HG03565 (cell line): ENCODE data around the gene CASZ1.

ENCODE experiments used
- ATAC-seq: cut with Tn5 transposase; IDR thresholded peaks from one replicate; pipeline ENCODE4 v1.9.1; 2021; ENCODE audit warnings: mild to moderate bottlenecking, moderate library complexity; ENCODE audit not compliant: unreplicated experiment

The CASZ1 gene

DNA sequence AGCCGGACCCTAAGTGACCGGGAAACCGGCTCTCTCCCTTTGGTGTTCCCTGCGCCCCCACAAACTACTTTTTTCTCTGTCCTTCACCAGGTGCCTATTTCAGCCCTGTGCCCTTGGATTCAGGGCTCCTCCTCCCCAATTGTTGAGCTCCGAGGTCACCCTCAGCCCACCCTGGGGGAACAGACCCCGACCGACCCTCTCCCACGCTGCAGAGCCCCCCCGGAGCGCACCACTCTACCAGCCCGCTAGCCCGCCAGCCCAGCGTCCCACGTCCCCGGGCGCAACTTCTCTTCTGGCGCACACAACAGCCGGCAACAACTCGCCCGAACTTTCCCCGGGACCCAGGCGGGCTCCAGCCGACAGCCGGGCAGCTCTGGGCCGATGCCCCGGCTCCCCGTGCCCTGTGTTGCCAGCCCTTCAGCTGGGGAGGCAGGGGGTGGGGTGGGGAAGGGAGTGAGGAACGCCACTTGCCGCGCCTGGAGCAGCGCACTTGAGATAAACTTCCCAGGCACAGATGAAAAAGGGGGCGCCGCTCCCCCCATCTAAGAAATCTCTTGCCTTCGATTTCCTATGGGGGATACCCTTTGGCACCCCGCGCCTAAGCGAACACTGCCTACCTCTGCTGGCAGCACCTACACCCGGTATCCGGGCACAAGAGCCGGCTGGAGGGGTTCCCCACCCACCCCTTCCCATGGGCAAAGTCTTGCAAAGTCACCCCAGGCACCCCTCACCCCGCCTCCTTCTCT, 997 bp downstream of the CASZ1 start:
- no peak for ATAC-seq

DNA sequence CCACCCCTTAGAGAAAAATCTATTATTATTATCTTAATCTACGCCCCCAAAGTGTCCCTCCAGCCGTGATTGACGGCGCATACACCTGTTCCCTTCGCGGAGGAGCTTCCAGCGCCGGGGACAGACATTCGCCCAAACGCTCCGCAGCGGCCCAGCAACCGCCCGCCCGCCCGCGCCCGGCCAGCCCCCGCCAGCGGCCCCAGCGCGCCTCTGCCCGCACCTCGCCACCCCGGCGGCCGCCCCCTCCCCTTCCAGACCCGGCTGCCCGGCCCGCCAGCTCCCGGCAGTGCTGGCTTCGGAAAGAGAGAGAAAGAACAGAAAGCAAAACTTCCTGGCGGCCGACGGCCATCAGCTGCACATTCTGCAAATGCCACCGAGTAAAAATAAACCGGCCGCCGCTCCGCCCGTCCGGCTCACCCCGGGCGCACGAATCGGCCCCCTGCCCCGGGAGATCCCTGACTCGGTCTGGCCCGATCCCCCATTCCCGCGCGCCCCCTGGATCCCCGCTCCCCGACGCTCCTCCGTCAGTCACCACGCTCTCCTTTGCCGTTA, 1.6 kb downstream of the CASZ1 start:
- no peak for ATAC-seq

DNA sequence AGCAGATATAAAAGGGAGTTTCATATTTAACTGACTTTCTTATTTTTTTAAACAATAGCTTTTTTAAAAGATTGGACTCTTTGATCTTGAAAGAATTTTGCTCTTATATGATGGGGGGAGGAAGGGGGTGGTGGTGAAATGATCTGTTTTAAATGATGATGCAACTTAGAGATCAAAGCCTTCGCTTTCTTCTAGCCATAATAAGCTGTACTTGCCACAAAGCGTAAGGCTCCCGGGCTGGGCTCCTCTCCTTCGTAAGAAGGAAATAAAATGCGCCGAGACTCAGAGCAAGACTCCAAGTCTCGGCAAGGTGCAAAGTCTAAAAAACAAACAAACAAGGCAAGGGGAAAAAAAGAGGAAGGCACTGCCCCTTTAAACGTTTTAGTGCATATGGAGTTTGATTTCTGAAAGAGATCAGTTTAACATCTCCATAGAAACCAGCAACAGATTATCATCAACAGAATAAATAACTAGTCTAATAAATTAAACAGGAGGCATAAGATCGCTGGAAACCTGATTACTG, 3.3 kb downstream of the CASZ1 start:
- ATAC-seq: no peak

DNA sequence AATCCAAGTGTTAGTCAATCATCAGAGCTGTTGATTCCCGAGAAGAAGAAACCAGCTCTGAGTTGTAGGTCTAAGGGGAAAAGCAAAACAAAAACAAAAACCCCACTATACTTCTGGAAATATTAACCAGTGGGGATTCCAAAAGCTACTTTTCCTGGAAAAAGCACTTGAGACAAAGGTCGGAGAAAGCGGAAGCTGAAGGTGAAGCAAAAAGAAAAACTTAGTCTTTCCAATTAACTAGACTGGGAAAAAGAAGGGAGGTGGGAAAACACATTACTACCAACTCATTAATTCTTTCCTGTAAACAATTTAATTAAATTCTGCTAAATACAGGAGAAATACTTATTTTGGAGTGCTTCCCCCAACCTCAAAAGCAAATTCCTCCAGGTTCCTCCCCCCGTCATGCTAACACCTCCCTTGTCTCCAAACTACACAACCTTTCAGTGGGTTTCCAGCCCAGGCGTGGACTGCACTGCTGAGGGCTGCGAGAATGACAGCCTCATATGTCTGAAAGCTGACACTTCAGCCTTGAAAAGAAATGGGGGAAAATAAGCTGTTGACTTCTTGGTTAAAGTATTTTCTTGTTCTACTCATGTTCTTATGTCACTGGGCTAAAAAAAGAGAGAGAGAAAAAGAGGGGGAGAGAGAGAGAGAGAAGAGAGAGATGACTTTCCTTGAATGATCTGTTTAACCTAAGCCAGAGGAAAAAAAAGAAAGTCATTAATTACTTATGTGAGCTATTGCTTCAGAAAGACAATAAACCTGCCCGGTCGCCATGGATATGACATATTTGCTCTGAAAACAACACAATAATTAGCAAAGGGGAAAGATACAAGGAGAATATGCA, 5.1 kb downstream of the CASZ1 start:
- ATAC-seq: no peak

DNA sequence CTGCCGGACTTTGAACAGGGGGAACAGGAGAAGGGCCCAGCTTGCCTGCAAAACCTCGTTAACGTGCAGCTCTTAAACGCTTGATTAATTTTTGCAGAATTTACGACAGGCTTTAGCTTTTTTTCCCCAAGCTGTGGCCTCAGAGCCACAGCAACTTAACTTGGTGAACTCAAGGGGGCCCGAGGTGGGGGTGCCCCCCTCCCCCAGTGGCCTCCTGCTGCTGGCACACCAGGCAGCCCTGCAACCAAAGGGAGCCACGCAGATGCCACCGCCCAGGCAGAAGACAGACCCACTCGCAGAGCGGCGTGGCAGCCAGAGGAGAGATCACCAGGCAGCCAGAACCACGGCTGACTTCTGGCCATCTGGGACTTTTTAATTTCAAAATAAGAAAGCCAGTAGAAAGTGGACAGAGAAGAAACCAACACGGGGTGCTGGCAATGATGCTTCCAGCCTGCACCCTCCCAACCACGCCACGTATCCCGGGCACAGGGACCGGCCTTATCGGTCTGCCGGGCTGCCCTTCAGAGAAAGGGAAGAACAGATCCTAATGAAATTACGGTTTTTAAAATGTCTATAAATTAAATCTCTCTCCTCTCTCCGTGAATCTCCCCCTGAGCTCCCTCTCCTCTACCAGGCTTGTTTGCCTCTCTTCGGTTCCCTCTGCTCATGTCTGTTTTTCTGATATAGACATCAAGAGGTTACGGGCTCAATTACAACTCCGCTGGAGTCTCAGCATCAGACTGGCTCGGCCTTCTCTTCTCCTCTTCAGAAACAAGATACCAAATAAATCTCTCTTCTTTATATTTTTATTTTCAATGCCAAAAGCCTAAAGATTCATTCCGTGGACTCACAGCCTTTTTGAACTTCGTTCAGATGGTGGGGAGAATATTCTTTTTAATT, 6.4 kb downstream of the CASZ1 start:
- ATAC-seq: no peak

DNA sequence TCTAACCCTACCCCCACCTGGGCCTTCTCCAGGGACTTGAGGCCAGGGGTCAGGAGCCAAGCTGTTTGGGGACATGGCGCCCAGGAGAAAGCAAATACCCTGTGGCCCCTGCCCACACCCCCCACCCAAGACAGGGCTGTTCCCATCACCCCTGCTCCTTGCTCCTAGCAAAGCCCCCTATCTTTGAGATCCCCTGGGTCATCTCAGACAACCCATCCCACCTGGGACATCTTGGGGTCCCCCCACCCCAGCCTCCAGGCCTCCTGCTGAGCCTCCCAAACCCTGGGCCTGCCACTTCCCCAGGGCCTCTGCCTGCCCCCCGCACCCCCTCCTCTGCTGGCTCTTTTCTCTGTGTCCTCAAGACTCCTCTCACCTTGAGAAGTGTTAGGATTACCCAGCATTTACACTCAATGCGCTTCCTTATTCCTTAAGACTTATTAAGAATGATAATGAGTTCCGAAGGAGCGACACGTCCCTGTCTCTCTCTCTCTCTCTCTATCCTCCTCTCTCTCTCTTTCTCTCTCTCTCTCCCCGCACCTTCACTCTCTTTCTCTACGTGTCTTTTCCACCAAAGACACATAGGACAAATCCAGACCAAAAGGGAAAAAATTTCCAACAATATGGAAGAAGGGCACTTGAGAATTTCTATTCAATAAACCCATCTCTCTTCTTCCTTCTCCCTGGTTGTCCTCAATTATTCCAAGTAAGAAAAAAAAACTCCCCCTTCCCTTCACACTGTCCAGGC, 7.2 kb downstream of the CASZ1 start:
- ATAC-seq: no peak

DNA sequence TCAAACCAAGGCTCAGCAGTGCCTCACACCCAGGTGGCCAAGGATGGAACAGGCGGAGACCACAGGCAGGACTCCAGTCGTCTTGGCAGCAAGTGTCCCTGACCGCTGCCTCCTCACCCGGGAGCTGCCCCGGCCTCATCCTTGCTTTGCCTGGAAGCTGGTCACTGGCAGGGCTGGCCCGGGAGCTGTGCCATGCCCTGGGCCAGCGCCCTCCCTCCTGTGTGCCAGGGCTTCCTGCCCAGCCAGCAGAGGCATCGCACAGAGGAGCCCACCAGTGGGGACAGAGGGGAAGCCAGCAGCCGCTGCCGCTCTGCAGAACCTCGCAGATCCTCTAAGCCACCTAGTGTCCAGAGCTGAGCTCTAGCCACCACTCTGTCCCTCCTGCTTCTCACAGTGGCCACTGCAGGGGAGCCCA, 7.8 kb downstream of the CASZ1 start:
- no peak for ATAC-seq

DNA sequence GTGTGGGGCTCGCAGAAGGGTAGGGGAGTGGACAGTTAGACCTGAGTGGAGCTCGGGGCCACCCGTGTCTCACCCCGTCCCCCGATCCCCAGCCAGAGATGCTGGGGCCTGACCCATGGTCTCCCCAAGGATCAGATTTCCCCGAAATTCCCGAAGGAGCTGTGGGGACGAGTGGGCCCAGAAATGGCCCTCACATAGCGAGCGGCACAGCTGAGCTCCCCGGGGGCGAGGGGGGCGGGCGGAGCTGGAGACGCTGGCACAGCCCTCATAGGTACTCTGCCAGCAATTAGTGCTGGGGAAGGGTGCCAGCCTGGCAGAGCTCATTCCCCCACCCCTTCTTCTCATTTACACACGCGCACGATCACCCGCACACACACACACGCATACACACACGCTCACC, 9.2 kb downstream of the CASZ1 start:
- ATAC-seq: no peak

DNA sequence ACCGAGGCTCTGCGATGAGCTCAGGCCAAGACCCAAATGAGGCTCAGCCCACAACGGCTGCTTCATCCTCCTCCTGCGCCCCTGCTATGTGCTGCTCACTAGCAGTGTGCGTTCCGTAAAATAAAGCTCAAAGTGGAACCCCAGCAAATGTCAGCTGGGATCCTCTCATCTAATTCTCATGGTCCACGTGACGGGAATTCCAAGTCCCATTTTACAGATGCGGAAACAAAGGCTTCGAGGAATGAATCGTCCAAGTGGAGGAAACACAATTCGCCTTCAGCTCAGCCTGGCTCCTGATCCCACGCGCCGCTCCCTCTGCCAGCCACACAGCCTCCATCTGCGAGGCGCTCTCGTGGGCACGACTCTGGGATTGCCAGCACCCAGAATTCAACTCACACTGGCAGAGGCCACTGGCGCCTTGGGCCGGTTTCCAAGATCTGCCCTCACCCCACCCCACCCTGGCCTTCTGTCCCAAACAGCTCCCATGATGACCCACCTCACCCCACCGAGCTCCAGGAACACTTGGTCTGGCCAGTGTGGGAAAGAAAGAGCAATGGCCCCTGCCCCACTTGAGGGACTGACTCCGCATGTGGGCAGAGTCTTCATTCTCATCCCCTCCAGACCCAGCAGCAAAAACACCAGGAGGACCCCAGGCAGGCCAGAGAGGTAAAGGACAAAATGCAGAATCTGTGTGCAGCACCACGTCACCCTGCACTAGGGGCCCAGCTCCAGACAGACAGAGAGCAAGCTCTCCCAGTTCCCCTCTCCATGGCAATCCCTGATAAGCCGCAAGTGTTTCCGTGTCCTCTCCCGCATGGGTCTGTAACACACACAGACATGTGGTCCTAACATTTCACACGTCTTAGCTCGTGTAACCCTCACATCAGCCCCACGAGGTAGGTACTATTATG, 10.5 kb downstream of the CASZ1 start:
- ATAC-seq: no peak

DNA sequence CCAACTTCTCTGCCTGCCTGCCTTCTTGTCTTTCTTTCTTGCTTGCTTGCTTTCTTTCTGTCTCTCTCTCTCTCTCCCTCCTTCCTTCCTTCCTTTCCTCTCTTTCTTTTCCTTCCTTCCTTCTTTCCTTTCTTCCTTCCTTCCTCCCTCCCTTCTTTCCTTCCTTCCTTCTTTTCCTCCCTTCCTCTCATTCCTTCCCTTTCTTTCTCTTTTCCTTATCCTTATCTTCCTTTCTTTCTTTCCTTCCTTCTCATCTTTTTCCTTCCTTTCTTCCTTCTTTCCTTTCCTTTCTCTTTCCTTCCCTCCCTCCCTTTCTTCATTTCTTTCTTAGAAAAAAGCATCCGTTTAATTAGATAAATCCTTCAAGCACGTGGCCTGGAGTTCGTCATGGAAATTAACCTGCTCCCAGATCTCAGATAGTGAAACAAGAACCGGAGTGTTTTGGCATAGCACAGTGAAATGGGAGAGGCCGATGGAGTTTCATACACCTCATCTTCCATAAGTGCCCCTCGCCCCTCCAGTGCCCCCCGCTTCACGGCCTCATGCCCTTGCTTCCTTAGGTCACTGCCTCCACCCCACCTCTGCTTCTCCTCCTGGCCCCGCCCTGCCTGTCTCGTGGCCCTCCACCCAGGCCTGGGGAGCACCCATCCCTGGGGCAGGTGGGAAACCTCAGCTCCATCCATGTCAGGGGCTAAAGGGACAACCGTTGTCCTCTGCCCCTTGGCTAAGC, 11.3 kb downstream of the CASZ1 start:
- ATAC-seq: no peak

DNA sequence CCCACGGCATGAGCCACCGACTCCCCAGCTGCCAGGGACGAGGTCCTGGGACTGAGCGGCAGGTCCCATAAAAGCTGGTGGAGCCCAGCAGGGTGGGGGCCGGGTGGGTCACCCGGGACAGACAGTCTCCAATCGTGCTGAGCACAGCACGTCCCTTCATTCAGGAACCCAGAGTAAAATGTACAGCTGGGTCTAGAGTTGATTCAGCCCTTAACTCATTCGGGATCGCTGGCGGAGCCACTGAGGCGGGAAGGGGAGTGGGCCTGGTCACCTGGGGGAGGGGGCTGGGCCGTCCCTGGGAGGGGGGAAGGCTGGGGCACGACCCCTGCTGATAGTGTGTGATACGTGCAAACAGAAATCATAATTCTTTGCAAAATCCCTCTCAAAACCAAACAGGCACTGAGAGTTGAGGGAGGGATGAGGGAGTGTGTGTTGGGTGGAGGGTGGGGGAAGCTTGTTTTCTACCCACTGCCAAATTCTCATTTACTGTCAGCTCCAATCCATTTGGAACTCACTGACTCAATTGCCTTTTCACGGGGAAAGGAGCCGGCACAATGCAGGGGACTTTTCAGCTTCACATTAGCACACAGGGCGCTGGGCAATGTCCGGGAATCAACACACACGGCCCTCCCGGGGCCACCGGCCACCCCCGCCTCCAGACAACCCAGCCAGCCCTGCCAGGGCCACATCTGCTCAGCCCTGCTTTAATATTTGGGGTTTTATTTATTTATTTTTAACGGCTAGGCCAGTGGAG, 13.8 kb downstream of the CASZ1 start:
- no peak for ATAC-seq

DNA sequence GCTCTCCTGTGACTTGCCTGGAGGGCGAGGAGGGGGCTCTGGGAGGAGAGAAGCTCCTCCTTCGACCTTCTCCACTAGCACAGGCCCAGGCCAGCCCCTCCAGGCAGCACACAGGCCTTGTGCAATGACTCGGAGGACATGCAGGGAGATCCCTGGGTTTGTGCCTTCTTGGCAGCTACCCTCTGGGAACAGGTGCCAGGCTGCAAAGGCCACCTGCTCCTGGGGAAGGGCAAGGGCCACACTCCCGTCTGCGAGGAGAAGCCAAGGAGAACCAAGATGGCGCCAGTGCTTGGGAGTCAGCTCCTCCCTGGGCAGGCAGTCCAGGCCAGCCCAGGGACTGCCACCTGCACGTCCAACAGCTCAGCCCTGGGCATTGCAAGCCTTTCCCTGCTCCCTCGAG, 15.3 kb downstream of the CASZ1 start:
- no peak for ATAC-seq

DNA sequence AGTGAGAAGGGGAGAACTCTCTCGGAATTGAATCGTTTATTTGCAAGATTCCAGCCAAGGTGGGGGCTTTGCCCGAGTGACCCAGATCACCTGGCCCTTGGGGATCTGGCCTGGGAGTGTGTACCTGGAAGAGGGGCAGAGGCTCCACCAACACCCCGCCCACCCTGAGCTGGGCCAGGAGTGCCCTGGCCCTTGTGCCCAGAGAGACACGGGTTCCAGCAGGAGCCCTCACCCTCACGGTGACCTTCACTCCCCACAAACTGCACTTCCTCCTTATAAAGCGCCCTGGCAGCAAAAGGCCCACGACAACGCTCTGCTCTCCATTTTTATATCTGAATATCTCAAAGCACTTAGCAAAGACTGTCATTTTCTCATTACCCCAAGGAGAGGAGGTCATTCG, 16.6 kb downstream of the CASZ1 start:
- ATAC-seq: no peak

DNA sequence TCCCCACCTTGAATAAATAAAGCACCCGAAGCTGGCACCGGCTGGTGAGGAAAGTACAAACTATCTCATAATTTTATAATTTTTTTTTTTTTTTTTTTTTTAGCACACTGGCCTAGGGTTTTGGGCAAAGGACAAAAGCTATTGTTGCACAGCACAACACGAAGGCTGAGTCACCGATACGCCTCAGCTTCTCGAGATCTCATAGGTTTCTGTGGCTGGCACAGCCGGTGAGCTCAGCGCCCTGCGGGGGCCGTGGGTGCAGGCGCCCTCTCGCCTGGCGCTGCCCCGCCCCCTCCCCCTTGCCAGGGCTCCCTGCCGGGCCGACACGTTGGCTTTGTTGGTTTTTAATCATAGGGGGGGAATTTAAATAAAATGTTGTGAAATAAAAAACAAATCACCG, 17.2 kb downstream of the CASZ1 start:
- ATAC-seq: no peak

DNA sequence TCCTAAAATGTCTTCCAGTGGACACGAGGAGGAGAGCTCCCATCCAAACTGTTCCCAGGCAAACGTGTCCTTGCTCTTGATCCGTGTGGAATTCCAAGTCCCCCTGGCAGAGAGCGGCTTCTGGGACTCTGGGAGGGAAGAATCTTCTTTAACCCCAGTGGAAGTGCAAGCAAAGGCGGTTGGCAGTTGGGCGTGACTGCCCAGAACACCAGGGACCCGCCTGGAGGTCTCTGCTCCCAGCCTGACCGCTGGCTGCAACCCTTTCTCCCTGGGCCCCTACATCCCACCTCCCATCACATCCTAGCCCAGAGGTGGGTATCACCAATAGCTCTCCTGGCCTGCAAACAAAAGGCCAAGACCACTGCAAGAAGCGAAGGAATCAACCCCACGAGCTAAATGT, 17.8 kb downstream of the CASZ1 start:
- ATAC-seq: no peak

DNA sequence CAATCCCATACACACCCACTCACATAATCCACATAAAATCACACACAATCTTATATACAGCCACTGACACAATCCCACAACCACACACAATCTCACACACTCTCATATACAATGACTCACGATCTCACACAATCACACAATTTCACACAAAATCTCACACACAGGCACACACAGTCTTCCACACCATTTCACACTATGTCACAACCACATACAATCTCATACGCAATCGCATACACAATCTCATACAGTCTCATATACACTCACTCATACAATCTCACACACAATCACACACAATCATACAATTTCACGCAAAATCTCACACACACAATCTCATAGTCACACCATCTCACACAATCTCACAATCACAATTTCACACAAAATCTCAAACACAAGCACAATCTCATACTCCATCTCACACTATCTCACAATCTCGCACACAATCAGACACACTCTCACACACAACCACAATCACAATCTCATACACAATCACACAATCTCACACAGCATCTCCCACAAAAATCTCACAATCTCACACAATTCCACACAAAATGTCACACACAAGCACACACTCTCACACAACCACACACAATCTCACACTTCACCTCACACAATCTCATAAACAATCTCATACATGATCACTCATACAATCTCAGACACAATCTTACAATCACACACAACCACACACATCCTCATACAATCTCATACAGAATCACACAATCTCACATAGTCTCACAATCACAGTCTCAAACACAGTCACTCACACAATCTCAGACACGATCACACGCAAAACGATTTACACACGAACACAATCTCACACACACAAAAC, 18.5 kb downstream of the CASZ1 start:
- ATAC-seq: no peak
